Prostate gland (tissue), 2 donors: ENCODE results near the gene KRCC1.
"Not testable (repeated sequence)": the region's sequence is repeated elsewhere in the genome, so short reads cannot be mapped to it uniquely, and the experiment has no call there.

Experiments
- POLR2A ChIP-seq: fragments of 450-650 bp; IDR thresholded peaks from one replicate; pipeline ENCODE4 v1.6.1; 2016; ENCODE audit warnings: antibody characterized with exemption, mild to moderate bottlenecking
- POLR2AphosphoS5 ChIP-seq: sonication (generic); formaldehyde crosslinking; IDR thresholded peaks from one replicate; pipeline ENCODE4 v1.6.1; 2017; ENCODE audit warnings: antibody characterized with exemption
- TF ChIP-seq, protein P1 (sequence below), 4 experiments: fragments of 200-600 bp in 2 of 4; fragments of 450-650 bp in 2 of 4; sonication (generic) in 2 of 4; IDR thresholded peaks; 1 replicate in 3 of 4; 2 replicates in 1 of 4; pipeline ENCODE4 v1.5.1; 2016 to 2019; ENCODE audit warnings: antibody characterized with exemption in 4 of 4, mild to moderate bottlenecking in 2 of 4, moderate library complexity in 2 of 4

DNA sequence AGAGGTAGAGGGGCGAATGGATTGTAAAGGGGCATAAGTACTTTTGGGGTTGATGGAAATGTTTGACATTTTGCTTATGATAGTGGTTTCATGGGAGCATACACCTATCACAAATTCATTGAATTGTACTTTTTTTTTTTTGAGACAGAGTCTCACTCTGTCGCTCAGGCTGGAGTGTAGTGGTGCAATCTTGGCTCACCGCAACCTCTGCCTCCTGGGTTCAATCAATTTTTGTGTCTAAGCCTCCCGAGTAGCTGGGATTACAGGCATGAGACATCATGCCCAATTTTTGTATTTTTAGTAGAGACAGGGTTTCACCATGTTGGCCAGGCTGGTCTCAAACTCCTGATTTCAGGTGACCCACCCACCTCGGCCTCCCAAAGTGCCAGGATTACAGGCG is 10.0 kb downstream of the KRCC1 start:
- TF ChIP-seq, protein P1, sequence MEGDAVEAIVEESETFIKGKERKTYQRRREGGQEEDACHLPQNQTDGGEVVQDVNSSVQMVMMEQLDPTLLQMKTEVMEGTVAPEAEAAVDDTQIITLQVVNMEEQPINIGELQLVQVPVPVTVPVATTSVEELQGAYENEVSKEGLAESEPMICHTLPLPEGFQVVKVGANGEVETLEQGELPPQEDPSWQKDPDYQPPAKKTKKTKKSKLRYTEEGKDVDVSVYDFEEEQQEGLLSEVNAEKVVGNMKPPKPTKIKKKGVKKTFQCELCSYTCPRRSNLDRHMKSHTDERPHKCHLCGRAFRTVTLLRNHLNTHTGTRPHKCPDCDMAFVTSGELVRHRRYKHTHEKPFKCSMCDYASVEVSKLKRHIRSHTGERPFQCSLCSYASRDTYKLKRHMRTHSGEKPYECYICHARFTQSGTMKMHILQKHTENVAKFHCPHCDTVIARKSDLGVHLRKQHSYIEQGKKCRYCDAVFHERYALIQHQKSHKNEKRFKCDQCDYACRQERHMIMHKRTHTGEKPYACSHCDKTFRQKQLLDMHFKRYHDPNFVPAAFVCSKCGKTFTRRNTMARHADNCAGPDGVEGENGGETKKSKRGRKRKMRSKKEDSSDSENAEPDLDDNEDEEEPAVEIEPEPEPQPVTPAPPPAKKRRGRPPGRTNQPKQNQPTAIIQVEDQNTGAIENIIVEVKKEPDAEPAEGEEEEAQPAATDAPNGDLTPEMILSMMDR (IDR thresholded peaks at IDR 0.05): not testable (repeated sequence)
- TF ChIP-seq POLR2A, POLR2AphosphoS5: not testable (repeated sequence)
